Smooth muscle cell (in vitro differentiated cells): ENCODE data around the gene PRKG1. TPM values are rescaled to one million over a fixed set of nuclear protein-coding genes. Genes with fewer than 3 reads are reported as not detected.

Source experiments
- DNase-seq: peaks from one replicate; lab custom pipeline; 2025; ENCODE audit not compliant: unreplicated experiment; lab: John Stamatoyannopoulos, UW
- H2AFZ ChIP-seq: fragments of 200-600 bp; sonication (generic); 2 replicates; pipeline ENCODE4 v1.6.0; 2016; ENCODE audit warnings: antibody characterized with exemption, low read depth, mild to moderate bottlenecking
- H3F3A ChIP-seq: fragments of 200-600 bp; sonication (generic); 2 replicates; pipeline ENCODE4 v1.6.0; 2017; ENCODE audit warnings: antibody characterized with exemption, low read depth
- H3K27ac ChIP-seq: fragments of 200-600 bp; sonication (generic); 2 replicates; pipeline ENCODE4 v1.5.1; 2016; ENCODE audit warnings: low read depth, mild to moderate bottlenecking
- H3K27me3 ChIP-seq: fragments of 200-600 bp; sonication (generic); 2 replicates; pipeline ENCODE4 v1.6.1; 2016; ENCODE audit warnings: low read depth, mild to moderate bottlenecking
- H3K36me3 ChIP-seq: fragments of 200-600 bp; sonication (generic); 2 replicates; pipeline ENCODE4 v1.5.1; 2016; ENCODE audit warnings: low read depth
- H3K4me1 ChIP-seq: fragments of 200-600 bp; sonication (generic); 2 replicates; pipeline ENCODE4 v1.5.1; 2016; ENCODE audit warnings: low read depth
- H3K4me2 ChIP-seq: fragments of 200-600 bp; sonication (generic); 2 replicates; pipeline ENCODE4 v1.6.0; 2016; ENCODE audit warnings: mild to moderate bottlenecking
- H3K4me3 ChIP-seq: fragments of 200-600 bp; sonication (generic); 2 replicates; pipeline ENCODE4 v1.5.1; 2016; ENCODE audit warnings: mild to moderate bottlenecking
- H3K79me2 ChIP-seq: fragments of 200-600 bp; sonication (generic); 2 replicates; pipeline ENCODE4 v1.6.0; 2016; ENCODE audit warnings: low read depth, mild to moderate bottlenecking
- H3K9ac ChIP-seq: fragments of 200-600 bp; sonication (generic); 2 replicates; pipeline ENCODE4 v1.6.0; 2016; ENCODE audit warnings: low read depth
- H3K9me3 ChIP-seq: fragments of 200-600 bp; sonication (generic); replicated peaks from 2 replicates; pipeline ENCODE4 v1.5.1; 2016; ENCODE audit warnings: low read depth
- H4K20me1 ChIP-seq: fragments of 200-600 bp; sonication (generic); 2 replicates; pipeline ENCODE4 v1.6.0; 2016; ENCODE audit warnings: low read depth
- CTCF ChIP-seq: fragments of 200-600 bp; sonication (generic); IDR thresholded peaks from 2 replicates; pipeline ENCODE4 v1.5.1; 2017; ENCODE audit warnings: borderline replicate concordance, mild to moderate bottlenecking, antibody characterized with exemption; ENCODE audit not compliant: insufficient read depth, poor library complexity, severe bottlenecking
- WGBS: methylation state at CpG from one replicate; pipeline ENCODE4 v1.1.7; 2016; ENCODE audit warnings: low lambda C conversion rate; 5-methylcytosine and 5-hydroxymethylcytosine counted together
- polyA plus RNA-seq: library from polyadenylated mRNA; unstranded; fragments of >200 nt; fragmentation: Nextera tagmentation; extraction: Ambion mirVana; gene quantifications from 2 replicates; pipeline ENCODE4 v1.2.1, GENCODE V29; 2016
- total RNA-seq: library from RNA; depleted of rRNA; stranded (reverse); fragments of >200 nt; gene quantifications from 2 replicates; pipeline ENCODE4 v1.2.3, GENCODE V29; 2014

The PRKG1 gene
- total and polyA plus RNA-seq, 2 experiments from 2014 or later = 7.2 to 13.4 TPM

- Histone ChIP-seq H3K9me3 (no peaks in the 10 kb centered on the region), H3K4me3 (no peak overlapping the region), H3K79me2 (no peaks in the 10 kb centered on the region), H3K36me3 (no peaks in the 10 kb centered on the region), H2AFZ (no peak overlapping the region), H3K4me2 (no peak overlapping the region), H4K20me1 (no peaks in the 10 kb centered on the region), H3F3A (no peaks in the 10 kb centered on the region), H3K4me1 (peaks cover 3% of the 10 kb centered on the region), H3K27ac (no peak overlapping the region), H3K27me3 (no peaks in the 10 kb centered on the region), H3K9ac (no peak overlapping the region)
- no peak for TF ChIP-seq CTCF
- DNase-seq = no peak
These were observed 509.7 kb downstream of the PRKG1 start for GRCh38 chr10:51583976-51584375.

GRCh38 chr10:51585742-51586141 is 511.5 kb downstream of the PRKG1 start:
- no peak for TF ChIP-seq CTCF
- H3K9ac ChIP-seq = no peak overlapping the region
- no peaks in the 10 kb centered on the region for H3K9me3 ChIP-seq
- H3F3A ChIP-seq = no peaks in the 10 kb centered on the region
- no peaks in the 10 kb centered on the region for H4K20me1 ChIP-seq
- H3K27ac ChIP-seq = no peak overlapping the region
- DNase-seq = no peak
- no peak overlapping the region for H3K4me3 ChIP-seq
- H3K79me2 ChIP-seq = no peaks in the 10 kb centered on the region
- no peaks in the 10 kb centered on the region for H3K36me3 ChIP-seq
- H3K4me1 ChIP-seq = peaks cover 4% of the 10 kb centered on the region
- no peaks in the 10 kb centered on the region for H3K27me3 ChIP-seq
- 79% methylated on average over 7 of the region's 7 CpGs for WGBS
- no peak overlapping the region for H2AFZ ChIP-seq
- no peak overlapping the region for H3K4me2 ChIP-seq

GRCh38 chr10:51588984-51589383 is 514.7 kb downstream of the PRKG1 start:
- H3K9ac ChIP-seq = no peak overlapping the region
- H3K4me3 ChIP-seq = no peak overlapping the region
- no peaks in the 10 kb centered on the region for H3F3A ChIP-seq
- H3K4me2 ChIP-seq = no peak overlapping the region
- H2AFZ ChIP-seq = no peak overlapping the region
- no peaks in the 10 kb centered on the region for H3K27me3 ChIP-seq
- H3K9me3 ChIP-seq = no peaks in the 10 kb centered on the region
- WGBS = 62% methylated on average over 1 of the region's 1 CpG
- H3K79me2 ChIP-seq = no peaks in the 10 kb centered on the region
- H3K27ac ChIP-seq = no peak overlapping the region
- H3K36me3 ChIP-seq = no peaks in the 10 kb centered on the region
- peaks cover 9% of the 10 kb centered on the region for H3K4me1 ChIP-seq
- DNase-seq = no peak
- no peaks in the 10 kb centered on the region for H4K20me1 ChIP-seq
- no peak for TF ChIP-seq CTCF

- Histone ChIP-seq H4K20me1 (no peaks in the 10 kb centered on the region), H3K9ac (no peak overlapping the region), H3K4me3 (no peak overlapping the region), H3K36me3 (no peaks in the 10 kb centered on the region), H3K79me2 (no peaks in the 10 kb centered on the region), H3F3A (no peaks in the 10 kb centered on the region), H3K4me1 (peaks cover 9% of the 10 kb centered on the region), H3K9me3 (no peaks in the 10 kb centered on the region), H3K27ac (no peak overlapping the region), H3K27me3 (no peaks in the 10 kb centered on the region), H3K4me2 (no peak overlapping the region), H2AFZ (no peak overlapping the region)
- no peak for TF ChIP-seq CTCF
- no peak for DNase-seq
- WGBS = 84% methylated on average over 2 of the region's 2 CpGs
These were observed 516.5 kb downstream of the PRKG1 start for GRCh38 chr10:51590818-51591217.
